ENCODE data around the gene NACAD.
"Not testable (repeated sequence)": the region's sequence is repeated elsewhere in the genome, so short reads cannot be mapped to it uniquely, and the experiment has no call there.

Gene NACAD

GRCh38 chr7:45053941-45054340, 34.8 kb downstream of the NACAD start:
- DNase-seq (ENCODE audit: low spot score), result no peak

GRCh38 chr7:45053401-45053800, 35.4 kb downstream of the NACAD start:
- DNase-seq (ENCODE audit: low spot score), result no peak

- DNase-seq (ENCODE audit: low spot score), result no peak
Measured at GRCh38 chr7:45052011-45052410, 36.8 kb downstream of the NACAD start.

- DNase-seq (ENCODE audit: low spot score), result no peak
Measured at GRCh38 chr7:45050198-45050597, 38.6 kb downstream of the NACAD start.

GRCh38 chr7:45048748-45049147, 40.0 kb downstream of the NACAD start:
- DNase-seq (ENCODE audit: low spot score), result no peak

- DNase-seq (ENCODE audit: low spot score), result no peak
Measured at GRCh38 chr7:45044338-45044737, 44.4 kb downstream of the NACAD start.

- no peak for DNase-seq (ENCODE audit: low spot score)
Measured at GRCh38 chr7:45039106-45039505, 49.7 kb downstream of the NACAD start.

GRCh38 chr7:45037876-45038275, 50.9 kb downstream of the NACAD start:
- no peak for DNase-seq (ENCODE audit: low spot score)

GRCh38 chr7:45036796-45037195, 52.0 kb downstream of the NACAD start:
- DNase-seq (ENCODE audit: low spot score), result no peak

GRCh38 chr7:45036317-45036716, 52.5 kb downstream of the NACAD start:
- DNase-seq (ENCODE audit: low spot score), result no peak

- no peak for DNase-seq (ENCODE audit: low spot score)
Measured at GRCh38 chr7:45035893-45036292, 52.9 kb downstream of the NACAD start.

- DNase-seq (ENCODE audit: low spot score), result no peak
Measured at GRCh38 chr7:45035371-45035770, 53.4 kb downstream of the NACAD start.

- DNase-seq (ENCODE audit: low spot score), result not testable (repeated sequence)
Measured at GRCh38 chr7:45034710-45035109, 54.1 kb downstream of the NACAD start.

GRCh38 chr7:45033931-45034290, 54.9 kb downstream of the NACAD start:
- DNase-seq (ENCODE audit: low spot score), result peak; percentile 15

GRCh38 chr7:45033261-45033930, 55.4 kb downstream of the NACAD start:
- DNase-seq (ENCODE audit: low spot score), result no peak

- no peak for DNase-seq (ENCODE audit: low spot score)
Measured at GRCh38 chr7:45032421-45032820, 56.3 kb downstream of the NACAD start.

- DNase-seq (ENCODE audit: low spot score), result no peak
Measured at GRCh38 chr7:45031829-45032228, 56.9 kb downstream of the NACAD start.

Measured in pons (tissue), 1 donor.